Stomach (tissue), 9 donors: ENCODE results near the gene NT5DC1. TPM values are rescaled to one million over a fixed set of nuclear protein-coding genes. Genes with fewer than 3 reads are reported as not detected.
A peak's percentile ranks its signal among the peaks of the same experiment; 100 is the strongest.

Experiments
- DNase-seq, 2 donors: peaks; one replicate each; pipeline versions ENCODE4 v3.0.0 to v3.0.0-alpha.2; 2013 to 2019
- H3K27ac ChIP-seq, 5 donors: fragments of 200-600 bp in 4 of 5; sonication (generic) in 4 of 5; one replicate each; pipeline ENCODE4 v1.5.1; 2013 to 2019; ENCODE audit warnings: mild to moderate bottlenecking in 1 of 5, moderate library complexity in 1 of 5
- H3K27me3 ChIP-seq, 3 donors: fragments of 200-600 bp; sonication (generic); one replicate each; pipeline ENCODE4 v1.5.1; 2017 to 2019; ENCODE audit warnings: mixed run types in 1 of 3
- H3K36me3 ChIP-seq, 4 donors: fragments of 200-600 bp; sonication (generic); 1 replicate in 3 of 4; 2 replicates in 1 of 4; pipeline ENCODE4 v1.5.1; 2016 to 2019
- H3K4me1 ChIP-seq, 4 donors: fragments of 200-600 bp; sonication (generic); one replicate each; pipeline ENCODE4 v1.5.1; 2016 to 2019
- H3K4me3 ChIP-seq, 4 donors: fragments of 200-600 bp; sonication (generic) in 3 of 4; one replicate each; pipeline ENCODE4 v1.5.1; 2016 to 2019; ENCODE audit warnings: mild to moderate bottlenecking in 1 of 4
- H3K9me3 ChIP-seq, 4 donors: fragments of 200-600 bp; sonication (generic); one replicate each; pipeline ENCODE4 v1.5.1; 2016 to 2019
- CTCF ChIP-seq, 7 experiments: fragments of 450-650 bp in 4 of 7; fragments of 200-600 bp in 3 of 7; sonication (generic) in 3 of 7; IDR thresholded peaks; one replicate each; pipeline ENCODE4 v1.5.1; 2016 to 2019; ENCODE audit warnings: antibody characterized with exemption in 7 of 7, control low read depth in 2 of 7, mild to moderate bottlenecking in 1 of 7
- EP300 ChIP-seq: sonication (generic); formaldehyde crosslinking; IDR thresholded peaks from one replicate; pipeline ENCODE4 v1.6.1; 2017; ENCODE audit warnings: antibody characterized with exemption
- POLR2A ChIP-seq, 4 donors: fragments of 450-650 bp; IDR thresholded peaks; one replicate each; pipeline ENCODE4 v1.6.1; 2016; ENCODE audit warnings: antibody characterized with exemption in 4 of 4, control low read depth in 2 of 4, mild to moderate bottlenecking in 1 of 4, moderate library complexity in 1 of 4
- POLR2AphosphoS5 ChIP-seq, 3 donors: sonication (generic); formaldehyde crosslinking; IDR thresholded peaks; one replicate each; pipeline ENCODE4 v1.6.1; 2016; ENCODE audit warnings: antibody characterized with exemption in 3 of 3
- WGBS, 5 donors: extraction: QIAGEN DNeasy Blood & Tissue Kit in 3 of 5; methylation state at CpG; one replicate each; pipeline versions ENCODE4 v1.1.5 to v1.1.7; 2013 to 2018; 5-methylcytosine and 5-hydroxymethylcytosine counted together
- intact Hi-C: fragments of 100-400 bp; cut with DNase I; formaldehyde crosslinking; loops from one replicate; pipeline ENCODE4 v1.15.1; 2023; ENCODE audit warnings: low total_unique reads
- polyA plus RNA-seq, 3 donors: library from polyadenylated mRNA; stranded (reverse); fragments of 200-250 nt; gene quantifications; one replicate each; pipeline ENCODE4 v1.2.3, GENCODE V29; 2013
- total RNA-seq, 5 donors: library from RNA; depleted of rRNA; stranded (reverse); fragments of >200 nt; gene quantifications; one replicate each; pipeline versions ENCODE4 v1.1.0 to v1.2.3, GENCODE V29; 2014 to 2016
- donor health status: healthy with polysubstance abuse.
- donor health status: Bipolar disorder and iron deficiency.
- donor health status: healthy.

NT5DC1 gene
- total and polyA plus RNA-seq, 8 donors = 8.0 to 136 (median 17.4) TPM

- Histone ChIP-seq H3K9me3 (no peaks in the 10 kb centered on the region), H3K36me3 (no peaks in the 10 kb centered on the region), H3K27me3 (no peaks in the 10 kb centered on the region), H3K4me1 (peaks cover 0 to 5% (median 0%) of the 10 kb centered on the region in 4 donors), H3K4me3 (no peak overlapping the region), H3K27ac (no peak overlapping the region)
- TF ChIP-seq POLR2A (IDR thresholded peaks at IDR 0.05) = no peak
- no peak for TF ChIP-seq CTCF (IDR thresholded peaks at IDR 0.05)
- no peak for TF ChIP-seq EP300
- no peak for TF ChIP-seq POLR2AphosphoS5 (IDR thresholded peaks at IDR 0.05)
- intact Hi-C loops = no loop called here
- WGBS, 5 donors = 7 to 28% (median 10%) methylated on average over 1 of the region's 1 CpG
- peak in 1 of 2 donors; percentile 17 for DNase-seq
Measured at GRCh38 chr6:116072368-116072767, 28.3 kb upstream of the NT5DC1 start.

GRCh38 chr6:116073765-116074440 lies 26.8 kb upstream of the NT5DC1 start:
- DNase-seq = no peak
- TF ChIP-seq CTCF (IDR thresholded peaks at IDR 0.05) (no peak), POLR2AphosphoS5 (IDR thresholded peaks at IDR 0.05) (no peak), POLR2A (IDR thresholded peaks at IDR 0.05) (no peak), EP300 (no peak)
- Histone ChIP-seq H3K4me3 (no peak overlapping the region), H3K4me1 (peaks cover 0 to 5% (median 0%) of the 10 kb centered on the region in 4 donors), H3K27ac (no peak overlapping the region), H3K36me3 (no peaks in the 10 kb centered on the region), H3K27me3 (no peaks in the 10 kb centered on the region), H3K9me3 (no peaks in the 10 kb centered on the region)
- intact Hi-C loops = no loop called here
- 73 to 90% (median 83%) methylated on average over 2 of the region's 2 CpGs for WGBS, 5 donors

GRCh38 chr6:116074732-116075390 lies 25.8 kb upstream of the NT5DC1 start:
- intact Hi-C loops = no loop called here
- H3K9me3 ChIP-seq = no peaks in the 10 kb centered on the region
- H3K36me3 ChIP-seq = no peaks in the 10 kb centered on the region
- 92 to 97% (median 94%) methylated on average over 2 of the region's 2 CpGs for WGBS, 5 donors
- H3K27me3 ChIP-seq = no peaks in the 10 kb centered on the region
- DNase-seq = no peak
- H3K4me1 ChIP-seq = peaks cover 0 to 5% (median 0%) of the 10 kb centered on the region in 4 donors
- no peak for TF ChIP-seq POLR2A (IDR thresholded peaks at IDR 0.05)
- no peak for TF ChIP-seq CTCF (IDR thresholded peaks at IDR 0.05)
- TF ChIP-seq EP300 = no peak
- no peak for TF ChIP-seq POLR2AphosphoS5 (IDR thresholded peaks at IDR 0.05)
- no peak overlapping the region for H3K27ac ChIP-seq
- no peak overlapping the region for H3K4me3 ChIP-seq

- DNase-seq = no peak
- H3K9me3 ChIP-seq = no peaks in the 10 kb centered on the region
- H3K36me3 ChIP-seq = no peaks in the 10 kb centered on the region
- WGBS, 5 donors = 57 to 73% (median 69%) methylated on average over 3 of the region's 3 CpGs
- H3K27ac ChIP-seq = no peak overlapping the region
- H3K4me1 ChIP-seq = peaks cover 0 to 5% (median 0%) of the 10 kb centered on the region in 4 donors
- intact Hi-C loops = no loop called here
- TF ChIP-seq CTCF (IDR thresholded peaks at IDR 0.05) = no peak
- no peak for TF ChIP-seq POLR2A (IDR thresholded peaks at IDR 0.05)
- TF ChIP-seq EP300 = no peak
- TF ChIP-seq POLR2AphosphoS5 (IDR thresholded peaks at IDR 0.05) = no peak
- no peaks in the 10 kb centered on the region for H3K27me3 ChIP-seq
- H3K4me3 ChIP-seq = no peak overlapping the region
Measured at GRCh38 chr6:116078522-116078921, 22.1 kb upstream of the NT5DC1 start.
